Effector memory CD4-positive, alpha-beta T cell (primary cell): Measurements from ENCODE around the gene MTMR3.

Source experiments
- DNase-seq, 3 donors: peaks; one replicate each; pipeline ENCODE4 v3.0.0-alpha.2; 2020
- H3K27ac ChIP-seq: 2 replicates; pipeline ENCODE4 v1.7.0; 2013; ENCODE audit warnings: mild to moderate bottlenecking, low read length, moderate library complexity; ENCODE audit not compliant: insufficient read depth, poor library complexity, severe bottlenecking
- H3K27me3 ChIP-seq: replicated peaks from 2 replicates; pipeline ENCODE4 v1.7.0; 2013; ENCODE audit warnings: mild to moderate bottlenecking, low read length; ENCODE audit not compliant: insufficient read depth, control insufficient read depth, poor library complexity, severe bottlenecking
- H3K36me3 ChIP-seq: 2 replicates; pipeline ENCODE4 v1.7.0; 2013; ENCODE audit warnings: mild to moderate bottlenecking, low read length, moderate library complexity; ENCODE audit not compliant: control insufficient read depth, insufficient read depth
- H3K4me1 ChIP-seq: 2 replicates; pipeline ENCODE4 v1.7.0; 2013; ENCODE audit warnings: low read length, mild to moderate bottlenecking; ENCODE audit not compliant: control insufficient read depth, insufficient read depth, poor library complexity, severe bottlenecking
- H3K4me3 ChIP-seq: 2 replicates; pipeline ENCODE4 v1.7.0; 2013; ENCODE audit warnings: low read length, low read depth, mild to moderate bottlenecking; ENCODE audit not compliant: insufficient read depth, poor library complexity, severe bottlenecking
- H3K9me3 ChIP-seq: 2 replicates; pipeline ENCODE4 v1.7.0; 2013; ENCODE audit warnings: mild to moderate bottlenecking, low read length, moderate library complexity; ENCODE audit not compliant: control insufficient read depth

Gene MTMR3

DNA sequence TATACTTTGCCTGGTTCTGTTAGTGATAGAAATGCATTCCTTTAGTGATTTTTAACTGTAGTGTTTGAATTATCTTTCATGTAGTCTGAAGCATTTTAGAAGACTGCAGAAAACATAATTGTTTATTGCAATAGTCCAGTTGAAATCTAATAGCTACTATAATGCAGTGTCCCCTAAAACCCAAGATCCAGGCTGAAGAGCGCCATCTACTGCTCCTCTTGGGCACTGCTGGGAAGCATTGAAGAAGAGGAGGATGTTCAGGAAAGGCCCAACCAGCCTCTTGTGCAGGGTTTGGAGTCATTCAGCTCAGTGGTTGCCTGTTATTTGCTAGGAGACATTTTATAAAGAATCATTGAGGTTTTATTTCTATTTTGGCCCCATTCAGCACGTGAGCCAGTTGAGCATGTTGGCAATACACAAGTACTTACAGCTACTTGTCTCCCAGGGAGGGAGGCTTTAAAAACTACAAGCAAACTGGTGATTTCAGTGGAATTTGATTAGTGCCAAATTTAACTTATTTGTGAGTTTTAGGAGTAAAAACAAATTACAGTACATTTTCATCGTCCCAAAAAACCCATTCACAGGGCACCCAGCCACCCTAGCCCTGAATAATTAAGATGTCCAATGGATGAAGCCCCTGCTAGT is 122.4 kb downstream of the MTMR3 start:
- H3K4me1 ChIP-seq, result no peaks in the 10 kb centered on the region
- no peak overlapping the region for H3K4me3 ChIP-seq

DNA sequence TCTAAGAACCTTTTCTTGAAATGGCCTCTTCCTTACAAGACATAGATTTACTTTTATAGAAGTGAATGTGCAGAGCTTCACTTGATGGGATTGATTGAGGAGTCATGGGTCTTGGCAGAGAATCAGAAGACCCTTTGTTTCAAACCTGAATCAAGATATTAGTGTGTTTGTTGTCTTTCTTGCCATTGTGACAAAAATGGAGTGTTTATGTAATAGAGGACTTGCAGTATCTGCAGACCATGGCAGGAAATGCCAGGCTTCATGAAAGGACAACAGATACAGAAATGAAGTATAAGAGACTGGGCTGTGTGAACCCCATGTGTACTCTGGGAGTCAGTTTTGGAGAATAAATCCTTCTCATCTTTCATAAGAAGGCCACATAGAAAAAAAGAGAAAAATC is 124.4 kb downstream of the MTMR3 start:
- no peak overlapping the region for H3K4me3 ChIP-seq
- H3K4me1 ChIP-seq, result no peaks in the 10 kb centered on the region
- DNase-seq, result no peak
- H3K36me3 ChIP-seq, result peaks cover 71% of the 10 kb centered on the region
- H3K27ac ChIP-seq, result no peak overlapping the region
- H3K9me3 ChIP-seq, result no peaks in the 10 kb centered on the region
- H3K27me3 ChIP-seq, result no peaks in the 10 kb centered on the region

More for the DNA sequence above, 122.4 kb downstream of the MTMR3 start:
- peaks cover 61% of the 10 kb centered on the region for H3K36me3 ChIP-seq
- DNase-seq, result peak; percentile 8 to 27 (median 15)
- no peaks in the 10 kb centered on the region for H3K27me3 ChIP-seq
- H3K27ac ChIP-seq, result no peak overlapping the region
- no peaks in the 10 kb centered on the region for H3K9me3 ChIP-seq

DNA sequence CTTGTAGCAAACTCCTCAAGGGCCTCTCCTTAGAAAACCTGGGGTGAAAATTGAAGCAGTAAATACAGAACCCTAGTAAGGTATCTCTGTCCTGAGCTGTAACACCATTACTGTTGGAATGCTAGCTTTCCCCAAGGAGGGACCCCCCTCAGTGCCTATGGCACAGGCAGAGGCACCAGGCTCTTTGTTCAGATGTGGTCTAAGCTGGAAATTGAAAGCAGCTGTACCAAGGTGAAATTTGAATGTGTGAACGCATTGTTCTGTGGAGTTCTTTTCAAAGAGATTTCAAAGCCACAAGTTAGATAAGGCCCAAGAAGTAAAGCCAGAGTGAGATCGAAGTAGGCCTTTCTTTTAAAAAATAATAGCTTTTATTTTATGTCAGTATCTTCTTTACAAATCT is 125.4 kb downstream of the MTMR3 start:
- H3K36me3 ChIP-seq, result peaks cover 71% of the 10 kb centered on the region

DNA sequence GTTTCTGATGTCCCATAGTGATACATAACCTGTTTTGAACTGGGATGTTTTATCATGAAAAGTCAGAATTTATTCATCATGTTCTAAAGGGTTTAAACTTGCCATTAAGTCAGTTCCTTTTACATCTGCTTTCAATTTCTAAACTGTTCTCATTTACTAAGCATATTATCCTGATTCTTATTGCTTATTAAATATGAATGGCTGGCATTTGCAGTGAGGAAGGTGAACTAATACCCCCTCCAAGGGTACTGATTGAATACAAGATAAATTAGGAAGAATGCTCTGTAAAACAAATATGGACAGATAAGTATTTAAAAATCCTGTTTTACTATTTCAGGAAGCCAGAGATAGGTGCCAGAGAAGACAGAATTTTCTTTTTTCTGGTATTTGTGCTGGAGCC is 126.5 kb downstream of the MTMR3 start:
- no peak for DNase-seq
- H3K27ac ChIP-seq, result no peak overlapping the region
- H3K27me3 ChIP-seq, result no peaks in the 10 kb centered on the region
- no peaks in the 10 kb centered on the region for H3K9me3 ChIP-seq
- no peak overlapping the region for H3K4me3 ChIP-seq
- no peaks in the 10 kb centered on the region for H3K4me1 ChIP-seq
- peaks cover 70% of the 10 kb centered on the region for H3K36me3 ChIP-seq

More for the DNA sequence above, 125.4 kb downstream of the MTMR3 start:
- Histone ChIP-seq H3K4me1 (no peaks in the 10 kb centered on the region), H3K27me3 (no peaks in the 10 kb centered on the region), H3K27ac (no peak overlapping the region), H3K9me3 (no peaks in the 10 kb centered on the region), H3K4me3 (no peak overlapping the region)
- DNase-seq, result no peak

DNA sequence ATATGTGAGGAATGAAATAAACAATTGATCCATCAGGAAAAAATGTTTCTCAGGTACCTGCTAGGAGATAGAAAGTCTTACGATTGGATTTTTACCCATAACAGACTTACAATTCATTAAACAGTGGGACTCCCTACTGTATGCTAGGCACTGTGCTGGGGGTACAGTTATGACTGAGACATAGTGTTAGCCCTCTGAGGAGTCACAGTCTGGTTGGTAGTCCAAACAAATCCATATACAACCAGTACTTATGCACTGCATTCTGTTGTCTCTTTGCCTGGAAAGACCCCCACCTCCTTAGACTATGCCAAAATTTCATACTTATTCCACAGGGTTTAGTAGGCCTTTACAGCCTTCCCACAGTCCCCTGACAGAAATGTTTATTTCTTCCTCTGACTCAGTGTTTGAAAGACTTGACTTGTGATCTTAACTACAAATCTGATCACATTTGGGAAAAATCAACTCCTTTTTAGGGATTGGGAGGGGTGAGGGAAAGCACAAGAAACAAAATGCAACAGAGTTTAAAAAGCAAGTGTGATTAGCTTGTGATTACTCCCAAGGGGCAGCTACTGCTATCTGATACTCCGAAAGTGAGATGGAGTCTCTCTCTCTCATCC is 127.9 kb downstream of the MTMR3 start:
- no peak for DNase-seq
- H3K9me3 ChIP-seq, result no peaks in the 10 kb centered on the region
- H3K27ac ChIP-seq, result no peak overlapping the region
- H3K4me3 ChIP-seq, result no peak overlapping the region
- H3K27me3 ChIP-seq, result no peaks in the 10 kb centered on the region
- peaks cover 76% of the 10 kb centered on the region for H3K36me3 ChIP-seq
- H3K4me1 ChIP-seq, result no peaks in the 10 kb centered on the region

DNA sequence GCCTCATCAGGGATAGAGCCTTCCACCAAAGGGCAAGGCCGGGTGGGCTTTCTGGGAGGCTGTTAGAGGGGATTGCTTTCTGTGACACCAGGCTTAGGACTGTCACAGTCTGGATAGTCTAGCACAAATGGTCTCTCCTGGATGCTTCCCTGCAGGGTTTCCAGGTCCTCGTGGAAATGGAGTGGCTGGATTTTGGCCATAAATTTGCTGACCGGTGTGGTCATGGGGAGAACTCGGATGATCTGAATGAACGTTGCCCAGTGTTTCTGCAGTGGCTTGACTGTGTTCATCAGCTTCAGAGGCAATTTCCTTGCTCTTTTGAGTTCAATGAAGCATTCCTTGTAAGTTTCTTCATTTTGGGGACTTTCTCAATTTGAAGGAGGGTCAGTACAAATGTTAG is 130.2 kb downstream of the MTMR3 start:
- Histone ChIP-seq H3K4me3 (no peak overlapping the region), H3K36me3 (peaks cover 79% of the 10 kb centered on the region), H3K9me3 (no peaks in the 10 kb centered on the region), H3K27me3 (no peaks in the 10 kb centered on the region), H3K4me1 (no peaks in the 10 kb centered on the region), H3K27ac (no peak overlapping the region)
- DNase-seq, result no peak

DNA sequence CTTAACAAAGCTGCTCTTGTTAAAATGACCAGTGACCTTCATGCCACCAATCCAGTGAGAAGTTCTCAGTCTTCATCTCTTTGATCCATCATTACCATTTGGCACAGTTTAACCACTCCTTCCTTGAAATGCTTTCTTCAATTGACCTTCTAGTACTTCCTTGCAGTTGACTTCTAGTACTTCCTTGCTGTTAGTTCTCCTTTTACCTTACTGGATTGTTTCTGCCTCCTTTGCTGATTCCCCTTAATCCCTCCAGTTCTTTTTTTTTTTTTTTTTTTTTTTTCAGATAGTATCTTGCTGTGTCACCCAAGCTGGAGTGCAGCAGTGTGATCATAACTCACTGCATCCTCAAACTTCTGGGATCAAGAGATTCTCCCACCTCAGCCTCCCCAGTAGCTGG is 131.3 kb downstream of the MTMR3 start:
- no peak for DNase-seq
- Histone ChIP-seq H3K4me1 (no peaks in the 10 kb centered on the region), H3K4me3 (no peak overlapping the region), H3K27ac (no peak overlapping the region), H3K27me3 (no peaks in the 10 kb centered on the region), H3K36me3 (peaks cover 78% of the 10 kb centered on the region), H3K9me3 (no peaks in the 10 kb centered on the region)

DNA sequence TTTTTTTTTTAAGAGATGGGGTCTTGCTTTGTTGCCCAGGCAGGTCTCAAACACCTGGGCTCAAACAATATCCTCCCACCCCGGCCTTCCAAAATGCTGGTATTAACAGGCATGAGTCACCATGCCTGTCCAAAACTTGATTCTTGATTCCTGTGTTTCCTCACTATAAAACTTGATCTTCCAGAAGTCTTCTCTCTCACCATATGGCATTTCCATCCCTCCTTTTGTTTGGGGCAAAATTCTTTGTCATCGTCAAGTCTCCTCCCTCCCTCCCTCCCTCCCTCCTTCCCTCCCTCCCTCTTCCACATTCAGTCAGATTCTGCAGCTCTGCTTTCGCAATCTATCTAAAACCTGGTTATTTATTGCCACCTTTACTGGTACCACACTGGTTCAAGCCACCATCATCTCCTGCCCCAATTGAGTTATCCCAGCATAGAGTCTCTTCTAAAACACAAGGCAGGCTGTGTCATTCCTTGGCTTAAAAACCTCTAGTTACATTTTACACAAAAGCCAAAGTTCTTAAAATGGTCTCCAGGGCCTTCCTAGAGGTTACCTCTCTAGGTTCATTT is 132.3 kb downstream of the MTMR3 start:
- H3K36me3 ChIP-seq, result peaks cover 79% of the 10 kb centered on the region
- no peak for DNase-seq
- no peaks in the 10 kb centered on the region for H3K27me3 ChIP-seq
- H3K4me3 ChIP-seq, result no peak overlapping the region
- no peak overlapping the region for H3K27ac ChIP-seq
- no peaks in the 10 kb centered on the region for H3K9me3 ChIP-seq
- H3K4me1 ChIP-seq, result no peaks in the 10 kb centered on the region

DNA sequence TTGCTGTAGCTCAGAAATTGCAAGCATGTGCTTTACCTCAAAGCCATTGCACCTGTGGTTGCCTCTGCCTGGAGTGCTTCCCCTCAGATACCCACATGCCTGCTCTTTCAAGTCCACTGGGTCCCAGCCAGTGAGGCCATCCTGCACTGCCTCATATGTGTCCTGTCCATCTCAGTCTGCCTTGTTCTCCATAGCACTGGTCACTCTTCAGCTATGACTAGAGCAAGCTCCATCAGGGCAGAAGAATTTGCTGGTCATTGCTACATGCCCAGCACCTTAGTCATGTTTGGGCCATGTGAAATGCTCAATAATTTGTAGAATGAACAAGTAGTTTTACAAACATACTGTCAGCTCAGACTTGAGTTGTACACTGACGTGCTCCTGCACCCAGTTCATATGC is 132.9 kb downstream of the MTMR3 start:
- H3K9me3 ChIP-seq, result no peaks in the 10 kb centered on the region
- H3K36me3 ChIP-seq, result peaks cover 79% of the 10 kb centered on the region
- no peak overlapping the region for H3K4me3 ChIP-seq
- DNase-seq, result no peak
- H3K4me1 ChIP-seq, result no peaks in the 10 kb centered on the region
- no peaks in the 10 kb centered on the region for H3K27me3 ChIP-seq
- H3K27ac ChIP-seq, result no peak overlapping the region

DNA sequence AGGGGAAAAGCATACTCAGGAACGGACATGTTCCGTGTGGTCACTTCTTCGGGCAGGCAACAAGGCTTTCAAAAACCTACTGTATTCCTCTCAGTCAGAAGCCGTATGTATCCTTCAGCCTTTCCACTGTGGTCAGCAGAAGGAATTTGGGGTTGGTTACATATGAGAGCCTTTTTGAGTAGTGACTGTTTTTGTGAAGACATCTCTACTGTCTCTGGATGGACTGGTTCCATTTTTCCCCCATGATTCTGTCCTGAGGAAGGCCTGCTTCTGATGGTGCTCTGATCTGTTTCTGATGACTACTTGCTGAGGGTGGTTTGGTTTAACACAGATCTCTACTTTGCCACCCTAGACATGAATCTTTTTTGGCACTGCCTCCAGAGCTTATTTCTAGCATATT is 133.6 kb downstream of the MTMR3 start:
- Histone ChIP-seq H3K4me1 (no peaks in the 10 kb centered on the region), H3K36me3 (peaks cover 86% of the 10 kb centered on the region)
- no peak for DNase-seq

More for the DNA sequence above, 133.6 kb downstream of the MTMR3 start:
- no peaks in the 10 kb centered on the region for H3K9me3 ChIP-seq
- H3K27ac ChIP-seq, result no peak overlapping the region
- no peak overlapping the region for H3K4me3 ChIP-seq
- no peaks in the 10 kb centered on the region for H3K27me3 ChIP-seq
